ENCODE measurements around the gene KCNE4. TPM values are rescaled to one million over a fixed set of nuclear protein-coding genes. Genes with fewer than 3 reads are reported as not detected.

The KCNE4 gene
- total and polyA plus RNA-seq, 9 of the 15 experiments (the other 6 are each of a cell fraction or from before 2014, with no cell fraction given), result not detected

DNA sequence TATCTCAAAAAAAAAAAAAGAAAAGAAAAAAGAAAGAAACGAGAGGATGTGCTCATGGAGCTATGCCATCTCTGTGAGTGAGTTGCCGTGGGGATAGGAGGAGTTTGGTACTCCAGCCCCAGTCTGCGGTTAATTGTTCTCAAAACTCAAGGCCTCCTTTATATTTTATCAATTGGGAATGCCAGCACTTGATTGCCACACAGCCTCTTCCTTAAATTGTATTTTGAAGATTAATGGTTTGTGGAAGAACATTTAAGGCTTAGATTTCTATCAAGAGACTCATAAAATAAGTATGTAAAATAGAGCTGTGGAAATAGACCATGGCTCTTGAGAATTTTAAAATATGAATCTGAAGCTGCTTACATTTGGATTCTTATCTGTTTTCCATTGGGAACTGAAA is 29.8 kb downstream of the KCNE4 start:
- H3K79me2 ChIP-seq (ENCODE audit: control insufficient read depth, insufficient read depth, low read length), result no peaks in the 10 kb centered on the region
- 16% methylated on average over 3 of the region's 3 CpGs for WGBS (ENCODE audit: insufficient coverage, low coverage, missing lambda C conversion rate)
- POLR2A ChIA-PET, result interaction anchor here (0.7 kb wide), 1 partner anchor 716 kb away, joined by 3 read pairs; no protein-coding TSS in a partner anchor
- H3K9me1 ChIP-seq (ENCODE audit: control insufficient read depth, insufficient read depth, low read length), result no peaks in the 10 kb centered on the region
- no peaks in the 10 kb centered on the region for H3K9me3 ChIP-seq (replicated peaks; ENCODE audit: control insufficient read depth, insufficient read depth, low read depth, low read length)
- H3K27me3 ChIP-seq (ENCODE audit: control insufficient read depth in 2 of 2, insufficient read depth in 2 of 2, low read length in 2 of 2), result no peaks in the 10 kb centered on the region
- no peak overlapping the region for H3K9ac ChIP-seq (ENCODE audit: insufficient read depth in 1 of 2, low read depth in 2 of 2, low read length in 2 of 2)
- intact Hi-C loops (cut with micrococcal nuclease) (no loop called here), in situ Hi-C loops (cut with MboI) (no loop called here)
- DNase-seq (ENCODE audit: extremely low read depth in 1 of 4, low spot score in 3 of 4) (no peak), ATAC-seq (no peak), FAIRE-seq (no peak)
- CTCF ChIA-PET (ENCODE audit: low intra/inter-chr PET ratio), result no interaction called here
- no peak overlapping the region for H3K27ac ChIP-seq (ENCODE audit: extremely low read depth, low read depth, low read length)
- no peak overlapping the region for H2AFZ ChIP-seq (ENCODE audit: low read depth, low read length)
- BruUV-seq (replicated peaks), result no TSS peak
- H4K20me1 ChIP-seq (replicated peaks; ENCODE audit: control insufficient read depth, insufficient read depth, low read length), result no peaks in the 10 kb centered on the region
- no peaks in the 10 kb centered on the region for H3K36me3 ChIP-seq (ENCODE audit: control insufficient read depth, insufficient read depth, low read length)
- no peaks in the 10 kb centered on the region for H3K4me1 ChIP-seq (replicated peaks in 1 of 2; ENCODE audit: control insufficient read depth in 2 of 2, insufficient read depth in 2 of 2, low read length in 2 of 2)
- TF ChIP-seq ZNF668 (CRISPR knock-in tag; IDR thresholded peaks at IDR 0.05), result no peak
- no peak for TF ChIP-seq MTA3 (IDR thresholded peaks at IDR 0.05; ENCODE audit: borderline replicate concordance)
- no peak for TF ChIP-seq PHF20 (IDR thresholded peaks at IDR 0.05; ENCODE audit: partially characterized antibody)
- no peak for TF ChIP-seq RBM34 (IDR thresholded peaks at IDR 0.05; ENCODE audit: borderline replicate concordance, insufficient read depth, low read length)
- TF ChIP-seq ZNF551 (CRISPR knock-in tag; IDR thresholded peaks at IDR 0.05), result no peak
- TF ChIP-seq ELF4 (CRISPR knock-in tag; IDR thresholded peaks at IDR 0.05), result no peak
- no peak for TF ChIP-seq CHCHD3 (CRISPR knock-in tag; IDR thresholded peaks at IDR 0.05)
- no peak for TF ChIP-seq ARNT (IDR thresholded peaks at IDR 0.05)
- no peak for TF ChIP-seq HLTF (IDR thresholded peaks at IDR 0.05)
- TF ChIP-seq SAFB (IDR thresholded peaks at IDR 0.05; ENCODE audit: borderline replicate concordance, low read depth, low read length), result no peak
- TF ChIP-seq HOXB6 (CRISPR knock-in tag; IDR thresholded peaks at IDR 0.05; ENCODE audit: borderline replicate concordance), result no peak
- TF ChIP-seq, protein P1, sequence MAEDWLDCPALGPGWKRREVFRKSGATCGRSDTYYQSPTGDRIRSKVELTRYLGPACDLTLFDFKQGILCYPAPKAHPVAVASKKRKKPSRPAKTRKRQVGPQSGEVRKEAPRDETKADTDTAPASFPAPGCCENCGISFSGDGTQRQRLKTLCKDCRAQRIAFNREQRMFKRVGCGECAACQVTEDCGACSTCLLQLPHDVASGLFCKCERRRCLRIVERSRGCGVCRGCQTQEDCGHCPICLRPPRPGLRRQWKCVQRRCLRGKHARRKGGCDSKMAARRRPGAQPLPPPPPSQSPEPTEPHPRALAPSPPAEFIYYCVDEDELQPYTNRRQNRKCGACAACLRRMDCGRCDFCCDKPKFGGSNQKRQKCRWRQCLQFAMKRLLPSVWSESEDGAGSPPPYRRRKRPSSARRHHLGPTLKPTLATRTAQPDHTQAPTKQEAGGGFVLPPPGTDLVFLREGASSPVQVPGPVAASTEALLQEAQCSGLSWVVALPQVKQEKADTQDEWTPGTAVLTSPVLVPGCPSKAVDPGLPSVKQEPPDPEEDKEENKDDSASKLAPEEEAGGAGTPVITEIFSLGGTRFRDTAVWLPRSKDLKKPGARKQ (CRISPR knock-in tag; IDR thresholded peaks at IDR 0.05), result no peak
- no peak for TF ChIP-seq SMAD2 (IDR thresholded peaks at IDR 0.05; ENCODE audit: low read depth, low read length)
- H3K4me2 ChIP-seq (ENCODE audit: insufficient read depth, low read length), result no peak overlapping the region
- no peak overlapping the region for H3K4me3 ChIP-seq
